Measurements from ENCODE around the gene AEBP2.

- TF ChIP-seq CTCF (IDR thresholded peaks at IDR 0.05) (no peak), POLR2A (IDR thresholded peaks at IDR 0.05) (no peak), POLR2AphosphoS5 (IDR thresholded peaks at IDR 0.05) (no peak)
Observed at GRCh38 chr12:19436931-19437330, 2.4 kb upstream of the AEBP2 start.
